ENCODE measurements around the gene FBRSL1. TPM values are rescaled to one million over a fixed set of nuclear protein-coding genes. Genes with fewer than 3 reads are reported as not detected.
"Not testable (repeated sequence)": the region's sequence is repeated elsewhere in the genome, so short reads cannot be mapped to it uniquely, and the experiment has no call there.

FBRSL1 gene
- total RNA-seq, 1 donor from 2014 or later: 17.1 TPM

DNA sequence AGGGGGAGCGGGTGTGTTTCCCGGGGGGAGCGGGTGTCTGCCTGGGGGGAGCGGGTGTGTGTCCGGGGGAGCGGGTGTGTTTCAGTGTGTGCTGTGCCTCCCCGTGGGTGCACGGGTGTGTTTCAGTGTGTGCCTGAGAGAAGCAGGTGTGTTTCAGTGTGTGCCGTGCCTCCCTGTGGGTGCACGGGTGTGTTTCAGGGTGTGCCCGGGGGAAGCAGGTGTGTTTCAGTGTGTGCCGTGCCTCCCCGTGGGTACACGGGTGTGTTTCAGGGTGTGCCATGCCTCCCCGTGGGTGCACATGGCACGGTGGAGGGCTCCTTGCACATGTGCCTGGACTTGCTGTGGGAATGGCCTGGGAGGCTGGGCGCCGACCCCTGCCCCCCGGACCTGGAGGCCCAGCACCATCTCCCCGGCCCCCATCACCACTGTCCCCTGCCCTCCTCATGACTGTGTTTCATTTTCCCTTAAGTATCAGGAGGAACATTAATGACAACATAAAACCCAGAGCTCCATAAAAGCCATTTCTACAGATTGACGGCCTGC lies 38.7 kb downstream of the FBRSL1 start:
- no peak for FAIRE-seq

DNA sequence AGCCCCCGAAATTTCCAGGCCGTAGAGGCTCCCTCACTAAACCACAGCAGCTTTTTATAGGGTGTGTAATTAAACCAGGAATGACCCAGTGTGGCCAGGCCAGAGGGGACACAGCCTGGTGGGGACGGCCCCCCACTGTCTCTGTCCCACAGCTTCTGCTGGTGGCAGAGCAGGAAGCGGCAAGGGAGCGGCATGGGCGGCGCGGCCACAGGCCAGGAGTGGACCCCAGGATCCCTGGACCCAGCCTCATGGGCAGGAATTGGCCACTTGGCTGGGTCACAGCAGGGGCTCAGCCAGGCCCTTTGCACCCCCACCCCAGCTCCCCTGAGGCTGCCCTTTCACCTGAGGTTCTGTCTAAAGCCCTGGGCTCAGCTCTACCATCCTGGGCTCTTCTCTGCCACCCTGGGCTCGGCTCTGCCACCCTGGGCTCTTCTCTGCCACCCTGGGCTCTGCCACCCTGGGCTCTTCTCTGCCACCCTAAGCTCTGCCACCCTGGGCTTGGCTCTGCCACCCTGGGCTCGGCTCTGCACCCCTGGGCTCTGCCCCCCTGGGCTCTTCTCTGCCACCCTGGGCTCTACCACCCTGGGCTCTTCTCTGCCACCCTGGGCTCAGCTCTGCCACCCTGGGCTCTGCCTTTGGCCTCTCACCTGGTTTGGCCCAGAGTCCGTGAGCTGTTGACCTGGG lies 39.3 kb downstream of the FBRSL1 start:
- H3K36me3 ChIP-seq (ENCODE audit: control insufficient read depth, insufficient read depth, low read length): peaks cover 2% of the 10 kb centered on the region
- no peak for DNase-seq (ENCODE audit: low read depth)
- TF ChIP-seq, protein P1, sequence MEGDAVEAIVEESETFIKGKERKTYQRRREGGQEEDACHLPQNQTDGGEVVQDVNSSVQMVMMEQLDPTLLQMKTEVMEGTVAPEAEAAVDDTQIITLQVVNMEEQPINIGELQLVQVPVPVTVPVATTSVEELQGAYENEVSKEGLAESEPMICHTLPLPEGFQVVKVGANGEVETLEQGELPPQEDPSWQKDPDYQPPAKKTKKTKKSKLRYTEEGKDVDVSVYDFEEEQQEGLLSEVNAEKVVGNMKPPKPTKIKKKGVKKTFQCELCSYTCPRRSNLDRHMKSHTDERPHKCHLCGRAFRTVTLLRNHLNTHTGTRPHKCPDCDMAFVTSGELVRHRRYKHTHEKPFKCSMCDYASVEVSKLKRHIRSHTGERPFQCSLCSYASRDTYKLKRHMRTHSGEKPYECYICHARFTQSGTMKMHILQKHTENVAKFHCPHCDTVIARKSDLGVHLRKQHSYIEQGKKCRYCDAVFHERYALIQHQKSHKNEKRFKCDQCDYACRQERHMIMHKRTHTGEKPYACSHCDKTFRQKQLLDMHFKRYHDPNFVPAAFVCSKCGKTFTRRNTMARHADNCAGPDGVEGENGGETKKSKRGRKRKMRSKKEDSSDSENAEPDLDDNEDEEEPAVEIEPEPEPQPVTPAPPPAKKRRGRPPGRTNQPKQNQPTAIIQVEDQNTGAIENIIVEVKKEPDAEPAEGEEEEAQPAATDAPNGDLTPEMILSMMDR (IDR thresholded peaks at IDR 0.05; ENCODE audit: insufficient read depth, low read length, severe bottlenecking): no peak
- H3K27me3 ChIP-seq (ENCODE audit: control insufficient read depth, insufficient read depth, low read length): peaks cover 4% of the 10 kb centered on the region
- no peak overlapping the region for H3K4me3 ChIP-seq (ENCODE audit: low read depth, low read length)
- no peak for FAIRE-seq

More for the DNA sequence above, 38.7 kb downstream of the FBRSL1 start:
- TF ChIP-seq, protein P1 (IDR thresholded peaks at IDR 0.05; ENCODE audit: insufficient read depth, low read length, severe bottlenecking): no peak
- DNase-seq (ENCODE audit: low read depth): no peak
- H3K36me3 ChIP-seq (ENCODE audit: control insufficient read depth, insufficient read depth, low read length): peaks cover 2% of the 10 kb centered on the region
- peaks cover 4% of the 10 kb centered on the region for H3K27me3 ChIP-seq (ENCODE audit: control insufficient read depth, insufficient read depth, low read length)
- H3K4me3 ChIP-seq (ENCODE audit: low read depth, low read length): no peak overlapping the region

DNA sequence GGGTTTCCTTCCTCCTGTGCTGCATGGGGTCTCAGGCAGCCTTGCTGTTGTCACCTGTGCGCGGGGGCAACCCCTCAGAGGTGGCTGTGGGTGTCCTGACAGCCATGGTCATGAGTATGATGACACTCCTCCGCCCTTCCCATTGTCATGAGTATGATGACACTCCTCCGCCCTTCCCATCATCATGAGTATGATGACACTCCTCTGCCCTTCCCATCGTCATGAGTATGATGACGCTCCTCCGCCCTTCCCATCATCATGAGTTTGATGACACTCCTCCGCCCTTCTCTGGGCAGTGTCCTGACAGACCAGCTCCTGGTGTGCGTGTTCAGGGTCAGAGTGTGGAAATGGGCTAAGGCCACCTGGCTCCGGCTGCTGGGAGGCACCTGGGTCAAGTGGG lies 40.0 kb downstream of the FBRSL1 start:
- TF ChIP-seq, protein P1 (IDR thresholded peaks at IDR 0.05; ENCODE audit: insufficient read depth, low read length, severe bottlenecking): no peak
- H3K36me3 ChIP-seq (ENCODE audit: control insufficient read depth, insufficient read depth, low read length): peaks cover 2% of the 10 kb centered on the region
- no peak overlapping the region for H3K4me3 ChIP-seq (ENCODE audit: low read depth, low read length)
- H3K27me3 ChIP-seq (ENCODE audit: control insufficient read depth, insufficient read depth, low read length): peaks cover 4% of the 10 kb centered on the region
- no peak for FAIRE-seq
- DNase-seq (ENCODE audit: low read depth): no peak

DNA sequence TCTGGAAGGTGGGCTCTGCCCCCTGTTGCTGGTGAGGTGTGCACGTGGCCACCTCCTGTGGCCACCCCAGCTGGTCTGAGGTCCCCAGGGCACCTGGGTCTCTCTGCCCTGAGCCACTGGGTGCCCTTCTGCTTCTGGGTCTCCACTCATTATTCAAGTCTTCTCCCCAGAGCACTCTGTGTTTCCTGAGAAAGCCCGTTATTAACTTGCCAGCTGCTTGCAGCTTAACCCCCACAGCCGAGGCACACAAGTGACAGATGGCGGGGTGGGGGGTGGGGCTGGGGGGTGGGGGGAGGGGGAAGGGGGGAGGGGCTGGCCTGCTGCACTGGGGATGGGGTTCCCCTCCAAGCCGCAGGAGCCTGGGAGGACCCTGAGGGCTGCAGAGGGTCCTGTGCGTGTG lies 40.5 kb downstream of the FBRSL1 start:
- peaks cover 2% of the 10 kb centered on the region for H3K36me3 ChIP-seq (ENCODE audit: control insufficient read depth, insufficient read depth, low read length)
- H3K27me3 ChIP-seq (ENCODE audit: control insufficient read depth, insufficient read depth, low read length): peaks cover 4% of the 10 kb centered on the region
- no peak for FAIRE-seq
- no peak for DNase-seq (ENCODE audit: low read depth)
- TF ChIP-seq, protein P1 (IDR thresholded peaks at IDR 0.05; ENCODE audit: insufficient read depth, low read length, severe bottlenecking): no peak
- no peak overlapping the region for H3K4me3 ChIP-seq (ENCODE audit: low read depth, low read length)

DNA sequence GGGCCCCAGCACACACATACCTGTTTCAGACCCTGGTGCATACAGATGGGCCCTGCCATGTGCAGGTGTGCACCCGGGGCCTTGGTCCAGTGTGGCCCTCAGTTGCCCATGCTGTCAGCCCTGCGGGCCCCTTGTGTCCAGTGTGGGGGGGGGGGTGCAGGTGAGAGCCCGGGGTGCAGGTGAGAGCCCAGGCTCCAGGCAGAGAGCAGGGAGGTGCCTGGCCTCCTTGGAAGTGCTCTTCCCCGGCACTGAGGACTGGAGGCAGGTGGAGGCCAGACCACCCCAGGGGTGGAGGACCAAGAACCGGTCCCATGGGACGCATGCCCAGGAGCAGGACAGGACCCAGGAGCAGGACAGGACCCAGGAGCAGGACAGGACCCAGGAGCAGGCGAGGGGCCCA lies 40.9 kb downstream of the FBRSL1 start:
- Histone ChIP-seq H3K27me3 (ENCODE audit: control insufficient read depth, insufficient read depth, low read length) (peaks cover 4% of the 10 kb centered on the region), H3K4me3 (ENCODE audit: low read depth, low read length) (no peak overlapping the region), H3K36me3 (ENCODE audit: control insufficient read depth, insufficient read depth, low read length) (peaks cover 2% of the 10 kb centered on the region)
- FAIRE-seq: no peak
- no peak for DNase-seq (ENCODE audit: low read depth)
- TF ChIP-seq, protein P1 (IDR thresholded peaks at IDR 0.05; ENCODE audit: insufficient read depth, low read length, severe bottlenecking): no peak

DNA sequence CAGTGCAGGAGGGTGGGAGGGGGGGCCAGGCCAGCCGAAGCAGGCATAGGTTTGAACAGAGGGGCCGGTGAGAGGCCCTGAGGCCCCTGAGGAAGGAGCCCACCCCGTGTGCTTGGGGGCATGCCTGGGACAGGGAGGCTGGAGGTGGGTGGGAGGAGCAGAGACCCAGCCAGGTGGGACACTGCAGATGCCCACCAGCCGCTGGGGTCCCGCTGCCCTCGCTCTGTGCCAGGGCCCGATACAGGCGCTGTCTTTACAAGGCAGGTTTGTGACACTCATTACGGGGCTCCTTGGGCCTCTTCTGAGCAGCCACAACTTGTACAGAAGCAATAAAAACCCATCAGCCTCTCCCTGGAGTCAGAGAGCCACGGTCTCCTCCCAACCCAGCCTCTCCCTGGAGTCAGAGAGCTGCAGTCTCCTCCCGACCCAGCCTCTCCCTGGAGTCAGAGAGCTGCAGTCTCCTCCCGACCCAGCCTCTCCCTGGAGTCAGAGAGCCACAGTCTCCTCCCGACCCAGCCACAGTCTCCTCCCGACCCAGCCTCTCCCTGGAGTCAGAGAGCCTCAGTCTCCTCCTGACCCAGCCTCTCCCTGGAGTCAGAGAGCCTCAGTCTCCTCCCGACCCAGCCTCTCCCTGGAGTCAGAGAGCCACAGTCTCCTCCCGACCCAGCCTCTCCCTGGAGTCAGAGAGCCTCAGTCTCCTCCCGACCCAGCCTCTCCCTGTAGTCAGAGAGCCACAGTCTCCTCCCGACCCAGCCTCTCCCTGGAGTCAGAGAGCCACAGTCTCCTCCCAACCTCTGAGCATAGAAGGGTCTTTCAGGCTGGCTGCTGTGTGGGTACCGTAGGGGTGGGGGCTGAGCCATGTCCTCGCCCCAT lies 43.0 kb downstream of the FBRSL1 start:
- not testable (repeated sequence) for H3K36me3 ChIP-seq (ENCODE audit: control insufficient read depth, insufficient read depth, low read length); DNase-seq (ENCODE audit: low read depth); H3K4me3 ChIP-seq (ENCODE audit: low read depth, low read length); FAIRE-seq; H3K27me3 ChIP-seq (ENCODE audit: control insufficient read depth, insufficient read depth, low read length)
